Fibroblast of lung (primary cell): ENCODE results near the gene PIK3C2G.

ENCODE experiments used
- CTCF ChIP-seq, 2 donors: IDR thresholded peaks in 1 of 2; conservative IDR thresholded peaks in 1 of 2; 1 replicate in 1 of 2; 2 replicates in 1 of 2; pipeline ENCODE4 v1.5.1; 2011 to 2012; ENCODE audit warnings: low read length in 2 of 2, control low read depth in 1 of 2, inconsistent platforms in 1 of 2, low read depth in 1 of 2, mild to moderate bottlenecking in 1 of 2
- EZH2 ChIP-seq: IDR thresholded peaks from 2 replicates; pipeline ENCODE4 v1.5.1; 2012; ENCODE audit warnings: low read length, control low read depth, mild to moderate bottlenecking; ENCODE audit errors: missing control alignments

DNA sequence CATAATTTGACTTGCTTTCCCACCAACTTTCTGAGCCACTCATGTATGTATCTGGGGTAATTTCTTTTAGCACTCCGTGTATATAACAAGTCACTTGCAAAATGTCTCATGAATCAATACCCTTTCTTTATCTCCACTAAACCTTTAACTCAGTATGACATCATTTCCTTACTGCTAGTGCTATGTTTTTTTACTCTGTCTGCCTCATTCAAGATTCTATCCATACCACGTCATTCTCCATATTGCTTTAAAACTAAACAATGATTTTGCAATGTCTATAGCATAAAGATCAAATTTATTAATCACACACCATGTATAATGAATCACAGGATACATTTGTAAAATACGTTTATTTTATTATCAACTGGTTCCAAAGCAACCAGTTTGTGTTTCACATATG, 178.2 kb downstream of the PIK3C2G start:
- no peak for TF ChIP-seq CTCF (conservative IDR thresholded peaks at IDR 0.05 in 1 of 2, IDR thresholded peaks at IDR 0.05 in 1 of 2; ENCODE audit: low read depth in 1 of 2, low read length in 2 of 2)
- no peak for TF ChIP-seq EZH2
